Measurements from ENCODE around the gene RPL10A. TPM values are rescaled to one million over a fixed set of nuclear protein-coding genes. Genes with fewer than 3 reads are reported as not detected.

The RPL10A gene
- total and polyA plus RNA-seq, 2 of the 13 experiments (the other 11 are each of a cell fraction or from before 2014, with no cell fraction given): 1,854 to 2,726 TPM

DNA sequence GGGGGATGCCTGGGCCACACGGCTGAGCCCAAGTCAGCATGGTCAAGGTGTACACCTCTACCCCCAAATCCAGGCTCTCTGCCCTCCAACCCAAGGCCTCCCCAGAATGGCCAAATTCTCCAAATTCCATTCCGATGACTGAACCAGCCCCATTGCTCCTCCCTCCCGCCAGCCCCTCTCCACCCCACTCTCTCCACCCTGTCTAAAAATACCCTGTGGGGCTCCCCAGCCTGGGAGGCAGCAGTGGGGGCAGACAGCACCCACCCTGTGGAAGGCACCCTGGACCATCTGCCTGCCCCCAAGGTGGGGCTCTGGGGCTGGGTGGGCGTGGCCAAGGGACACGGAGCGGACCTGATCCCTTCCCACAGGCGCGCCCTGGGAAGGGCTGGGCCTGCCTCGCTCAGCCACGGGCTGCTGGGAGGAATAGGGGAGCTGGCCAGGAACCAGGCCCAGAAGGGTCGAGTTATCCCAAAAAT is 17.2 kb downstream of the RPL10A start:
- H2AFZ ChIP-seq (ENCODE audit: low read length): no peak overlapping the region
- H3K9ac ChIP-seq (ENCODE audit: insufficient read depth, low read depth, low read length): 0 out of 2 replicates have a peak overlapping the region, but pooled peaks have one; percentile 1
- peaks cover 6% of the 10 kb centered on the region for H3K79me2 ChIP-seq (ENCODE audit: insufficient read depth, low read length)
- no peaks in the 10 kb centered on the region for H3K9me3 ChIP-seq (ENCODE audit: low read length)
- no peak for TF ChIP-seq KDM2A (CRISPR knock-in tag; IDR thresholded peaks at IDR 0.05; ENCODE audit: borderline replicate concordance, low read depth)
- no peak for TF ChIP-seq KLF12 (CRISPR knock-in tag; IDR thresholded peaks at IDR 0.05; ENCODE audit: borderline replicate concordance)
- 0 out of 2 replicates have a peak, but pooled peaks have one; percentile 15 for TF ChIP-seq KDM5B (CRISPR knock-in tag; IDR thresholded peaks at IDR 0.05; ENCODE audit: borderline replicate concordance)
- TF ChIP-seq ZIK1 (CRISPR knock-in tag; IDR thresholded peaks at IDR 0.05; ENCODE audit: borderline replicate concordance, low read depth): no peak
- 0 out of 2 replicates have a peak, but pooled peaks cover under 1% of the 10 kb centered on the region for H3K4me1 ChIP-seq (ENCODE audit: insufficient read depth, low read length)
- no peak overlapping the region for H3K4me3 ChIP-seq (replicated peaks in 1 of 3; ENCODE audit: insufficient read depth in 1 of 3, low read depth in 2 of 3, low read length in 3 of 3)
- 96% methylated on average over 10 of the region's 11 CpGs for WGBS (ENCODE audit: low lambda C conversion rate)
- intact Hi-C loops (cut with micrococcal nuclease; ENCODE audit: unreplicated experiment) (no loop called here), in situ Hi-C loops (cut with HindIII; ENCODE audit: extremely low pct_ligation_motif_present, low pct_unique_long_range_greater_than_20kb) (no loop called here)
- ATAC-seq: peak; percentile 5; the same call in 2 of the 3 replicates
- H3K27me3 ChIP-seq (ENCODE audit: control insufficient read depth in 1 of 2, insufficient read depth in 2 of 2, low read length in 2 of 2): no peaks in the 10 kb centered on the region
- peaks cover 10 to 53% of the 10 kb centered on the region in 2 experiments for H3K36me3 ChIP-seq (replicated peaks in 1 of 2; ENCODE audit: control insufficient read depth in 1 of 2, insufficient read depth in 2 of 2, low read length in 2 of 2)
- no peak overlapping the region for H3K4me2 ChIP-seq (ENCODE audit: low read depth, low read length)
- ChIA-PET CTCF (ENCODE audit: low intra/inter-chr PET ratio, low total read pairs) (no interaction called here), POLR2A (interaction anchor here (0.8 kb wide), 1 partner anchor 12 kb away, joined by 5 read pairs; no protein-coding TSS in a partner anchor)
- peaks cover 21% of the 10 kb centered on the region; the same call in 1 of the 2 replicates for H4K20me1 ChIP-seq (ENCODE audit: insufficient read depth, low read length)
- no TSS peak for BruUV-seq (replicated peaks)
- H3K27ac ChIP-seq (ENCODE audit: extremely low read length, insufficient read depth, low read length): no peak overlapping the region
- no peak for DNase-seq (ENCODE audit: low spot score)
- FAIRE-seq: no peak

DNA sequence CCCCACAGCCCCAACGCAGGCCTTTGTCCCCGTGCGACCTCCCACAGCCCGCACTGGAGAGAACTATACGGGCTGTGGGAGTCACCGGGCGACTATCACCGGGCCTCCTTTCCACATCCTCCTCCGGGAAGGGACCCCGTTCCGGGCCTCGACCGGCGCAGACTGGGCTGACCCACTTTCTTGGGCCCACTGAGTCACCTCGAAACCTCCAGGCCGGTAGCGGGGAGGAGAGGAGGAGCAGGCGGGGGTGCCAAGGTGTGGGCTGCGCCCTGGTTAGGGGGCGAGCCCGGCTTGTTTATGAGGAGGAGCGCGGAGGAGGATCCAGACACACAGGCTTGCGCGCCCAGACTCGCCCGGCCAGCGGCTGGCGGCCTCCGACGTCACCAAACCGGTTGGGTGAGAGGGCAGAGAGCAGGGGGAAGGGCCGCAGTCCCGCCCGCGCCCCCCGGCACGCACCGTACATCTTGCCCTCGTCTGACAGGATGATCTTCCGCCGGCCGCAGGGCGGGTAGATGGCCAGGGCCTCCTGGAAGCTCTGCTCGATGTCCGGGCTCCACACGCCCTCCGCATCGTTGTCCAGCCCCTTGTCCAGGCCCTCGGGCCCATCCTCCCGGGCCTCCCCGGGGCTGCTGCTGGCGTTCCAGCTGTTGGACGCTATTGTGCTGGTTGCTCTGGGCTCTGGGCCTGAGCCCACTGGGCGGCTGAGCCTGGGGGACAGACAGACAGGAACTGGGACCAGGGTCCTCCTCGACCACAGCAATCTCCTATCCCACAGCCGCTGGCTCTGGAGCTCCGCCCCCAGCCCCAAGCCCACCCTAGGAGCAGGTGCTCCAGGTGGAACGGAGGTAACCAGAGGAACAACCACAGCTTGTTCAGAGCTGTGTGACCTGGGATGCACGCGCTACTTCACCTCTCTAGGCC is 18.1 kb downstream of the RPL10A start:
- H2AFZ ChIP-seq (ENCODE audit: low read length): no peak overlapping the region
- H3K79me2 ChIP-seq (ENCODE audit: insufficient read depth, low read length): peaks cover 10% of the 10 kb centered on the region
- in situ Hi-C loops (cut with HindIII; ENCODE audit: extremely low pct_ligation_motif_present, low pct_unique_long_range_greater_than_20kb) (no loop called here), intact Hi-C loops (cut with micrococcal nuclease; ENCODE audit: unreplicated experiment) (no loop called here)
- peaks cover 22% of the 10 kb centered on the region; the same call in 1 of the 2 replicates for H4K20me1 ChIP-seq (ENCODE audit: insufficient read depth, low read length)
- no peak for FAIRE-seq
- H3K27ac ChIP-seq (ENCODE audit: extremely low read length, insufficient read depth, low read length): no peak overlapping the region
- H3K27me3 ChIP-seq (ENCODE audit: control insufficient read depth in 1 of 2, insufficient read depth in 2 of 2, low read length in 2 of 2): no peaks in the 10 kb centered on the region
- H3K9ac ChIP-seq (ENCODE audit: insufficient read depth, low read depth, low read length): no peak overlapping the region
- no peak overlapping the region for H3K4me3 ChIP-seq (replicated peaks in 1 of 3; ENCODE audit: insufficient read depth in 1 of 3, low read depth in 2 of 3, low read length in 3 of 3)
- DNase-seq (ENCODE audit: low spot score): no peak
- no TSS peak for BruUV-seq (replicated peaks)
- ATAC-seq: no peak
- no peak overlapping the region for H3K4me2 ChIP-seq (ENCODE audit: low read depth, low read length)
- CTCF ChIA-PET (ENCODE audit: low intra/inter-chr PET ratio, low total read pairs): no interaction called here
- POLR2A ChIA-PET: interaction anchor here (0.8 to 1.9 kb wide), 3 partner anchors 9 to 13 kb away, joined by 3 to 15 read pairs (median 5); partner anchors contain the start of gene TEAD3
- H3K36me3 ChIP-seq (replicated peaks in 1 of 2; ENCODE audit: control insufficient read depth in 1 of 2, insufficient read depth in 2 of 2, low read length in 2 of 2): peaks cover 10 to 45% of the 10 kb centered on the region in 2 experiments
- H3K4me1 ChIP-seq (ENCODE audit: insufficient read depth, low read length): 0 out of 2 replicates have a peak, but pooled peaks cover 9% of the 10 kb centered on the region
- no peaks in the 10 kb centered on the region for H3K9me3 ChIP-seq (ENCODE audit: low read length)
- WGBS (ENCODE audit: low lambda C conversion rate): 98% methylated on average over 58 of the region's 61 CpGs
- TF ChIP-seq, protein P1, sequence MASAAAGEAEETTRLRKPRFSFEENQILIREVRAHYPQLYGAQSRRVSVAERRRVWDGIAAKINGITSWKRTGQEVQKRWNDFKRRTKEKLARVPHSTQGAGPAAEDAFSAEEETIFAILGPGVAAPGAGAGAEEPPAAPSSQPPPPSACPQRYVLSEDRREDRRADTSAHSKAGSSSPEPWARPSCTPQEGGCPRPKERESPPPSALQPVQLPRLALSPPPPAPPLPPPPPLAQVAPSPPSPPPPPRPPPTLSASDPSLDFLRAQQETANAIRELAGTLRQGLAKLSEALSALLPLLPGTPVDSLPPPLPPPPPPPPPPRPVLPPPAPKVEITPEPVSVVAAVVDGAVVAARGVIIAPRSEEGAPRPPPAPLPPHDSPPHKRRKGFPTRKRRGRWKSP (CRISPR knock-in tag; IDR thresholded peaks at IDR 0.05): no peak
- no peak for TF ChIP-seq CHD2 (IDR thresholded peaks at IDR 0.05; ENCODE audit: low read depth, low read length)
- no peak for TF ChIP-seq POLR2A (IDR thresholded peaks at IDR 0.05; ENCODE audit: insufficient read depth in 1 of 2, low read depth in 2 of 2, low read length in 2 of 2)
- TF ChIP-seq, protein P2, sequence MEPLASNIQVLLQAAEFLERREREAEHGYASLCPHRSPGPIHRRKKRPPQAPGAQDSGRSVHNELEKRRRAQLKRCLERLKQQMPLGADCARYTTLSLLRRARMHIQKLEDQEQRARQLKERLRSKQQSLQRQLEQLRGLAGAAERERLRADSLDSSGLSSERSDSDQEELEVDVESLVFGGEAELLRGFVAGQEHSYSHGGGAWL (CRISPR knock-in tag; IDR thresholded peaks at IDR 0.05): 0 out of 2 replicates have a peak, but pooled peaks have one; percentile 6
- TF ChIP-seq, protein P3, sequence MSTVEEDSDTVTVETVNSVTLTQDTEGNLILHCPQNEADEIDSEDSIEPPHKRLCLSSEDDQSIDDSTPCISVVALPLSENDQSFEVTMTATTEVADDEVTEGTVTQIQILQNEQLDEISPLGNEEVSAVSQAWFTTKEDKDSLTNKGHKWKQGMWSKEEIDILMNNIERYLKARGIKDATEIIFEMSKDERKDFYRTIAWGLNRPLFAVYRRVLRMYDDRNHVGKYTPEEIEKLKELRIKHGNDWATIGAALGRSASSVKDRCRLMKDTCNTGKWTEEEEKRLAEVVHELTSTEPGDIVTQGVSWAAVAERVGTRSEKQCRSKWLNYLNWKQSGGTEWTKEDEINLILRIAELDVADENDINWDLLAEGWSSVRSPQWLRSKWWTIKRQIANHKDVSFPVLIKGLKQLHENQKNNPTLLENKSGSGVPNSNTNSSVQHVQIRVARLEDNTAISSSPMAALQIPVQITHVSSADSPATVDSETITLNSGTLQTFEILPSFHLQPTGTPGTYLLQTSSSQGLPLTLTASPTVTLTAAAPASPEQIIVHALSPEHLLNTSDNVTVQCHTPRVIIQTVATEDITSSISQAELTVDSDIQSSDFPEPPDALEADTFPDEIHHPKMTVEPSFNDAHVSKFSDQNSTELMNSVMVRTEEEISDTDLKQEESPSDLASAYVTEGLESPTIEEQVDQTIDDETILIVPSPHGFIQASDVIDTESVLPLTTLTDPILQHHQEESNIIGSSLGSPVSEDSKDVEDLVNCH (CRISPR knock-in tag; IDR thresholded peaks at IDR 0.05): no peak
- no peak for TF ChIP-seq SYNCRIP (IDR thresholded peaks at IDR 0.05; ENCODE audit: insufficient read depth, low read depth, low read length)
- no peak for TF ChIP-seq ZMYM3 (CRISPR knock-in tag; IDR thresholded peaks at IDR 0.05)
- TF ChIP-seq RBFOX2 (IDR thresholded peaks at IDR 0.05; ENCODE audit: low read depth, low read length): peak; percentile 36; the same call in 1 of the 2 replicates
